Common myeloid progenitor, CD34-positive (primary cell): ENCODE results near the gene LPAR5.

Experiments
- CTCF ChIA-PET: fragments of 350-600 bp; sonication (Branson Sonifier 250); formaldehyde crosslinking; loops from one replicate; lab custom pipeline; 2021; ENCODE audit warnings: antibody characterized with exemption; lab: Charles Lee
- POLR2A ChIA-PET: fragments of 350-600 bp; sonication (Branson Sonifier 250); formaldehyde crosslinking; loops from one replicate; lab custom pipeline; 2021; ENCODE audit warnings: antibody characterized with exemption; lab: Charles Lee
- DNase-seq, 3 donors: peaks; one replicate each; pipeline versions ENCODE4 v3.0.0 to v3.0.0-alpha.2; 2013
- H3K27ac ChIP-seq, 2 experiments: 1 replicate in 1 of 2; 2 replicates in 1 of 2; pipeline ENCODE4 v1.7.0; 2013; ENCODE audit warnings: inconsistent platforms in 2 of 2, low read length in 2 of 2, mild to moderate bottlenecking in 2 of 2, low read depth in 1 of 2, moderate library complexity in 1 of 2; ENCODE audit not compliant: severe bottlenecking in 2 of 2, insufficient read depth in 1 of 2, poor library complexity in 1 of 2
- H3K27me3 ChIP-seq, 5 experiments: replicated peaks in 2 of 5; 1 replicate in 3 of 5; 2 replicates in 2 of 5; pipeline versions ENCODE4 v1.6.1 to v1.7.0; 2013; ENCODE audit warnings: low read length in 4 of 5, mild to moderate bottlenecking in 2 of 5, moderate library complexity in 2 of 5, inconsistent platforms in 1 of 5; ENCODE audit not compliant: insufficient read depth in 5 of 5, control insufficient read depth in 4 of 5
- H3K36me3 ChIP-seq, 4 experiments: 1 replicate in 2 of 4; 2 replicates in 2 of 4; pipeline versions ENCODE4 v1.6.1 to v1.7.0; 2013; ENCODE audit warnings: low read length in 3 of 4, control low read depth in 1 of 4, mild to moderate bottlenecking in 1 of 4; ENCODE audit not compliant: control insufficient read depth in 4 of 4, insufficient read depth in 4 of 4
- H3K4me1 ChIP-seq, 4 experiments: 1 replicate in 3 of 4; 2 replicates in 1 of 4; pipeline versions ENCODE4 v1.6.1 to v1.7.1; 2013; ENCODE audit warnings: low read length in 3 of 4, mild to moderate bottlenecking in 3 of 4, control low read depth in 1 of 4, inconsistent platforms in 1 of 4, moderate library complexity in 1 of 4; ENCODE audit not compliant: control insufficient read depth in 4 of 4, insufficient read depth in 4 of 4; ENCODE audit errors: control extremely low read depth in 1 of 4
- H3K4me3 ChIP-seq, 7 experiments: 1 replicate in 4 of 7; 2 replicates in 3 of 7; pipeline versions ENCODE4 v1.5.1 to v1.7.0; 2013; ENCODE audit warnings: mild to moderate bottlenecking in 7 of 7, low read length in 6 of 7, moderate library complexity in 6 of 7, inconsistent platforms in 2 of 7, low read depth in 2 of 7, control low read depth in 1 of 7; ENCODE audit not compliant: insufficient read depth in 4 of 7, control insufficient read depth in 1 of 7; ENCODE audit errors: extremely low read depth in 1 of 7
- H3K9me3 ChIP-seq, 5 experiments: 1 replicate in 4 of 5; 2 replicates in 1 of 5; pipeline versions ENCODE4 v1.6.1 to v1.7.1; 2013; ENCODE audit warnings: low read length in 4 of 5, mild to moderate bottlenecking in 2 of 5, inconsistent platforms in 1 of 5, low read depth in 1 of 5, moderate library complexity in 1 of 5; ENCODE audit not compliant: control insufficient read depth in 4 of 5, insufficient read depth in 2 of 5; ENCODE audit errors: control extremely low read depth in 1 of 5
- WGBS: methylation state at CpG from one replicate; pipeline ENCODE4 v1.1.5; 2013; ENCODE audit not compliant: insufficient coverage; 5-methylcytosine and 5-hydroxymethylcytosine counted together

LPAR5 gene

GRCh38 chr12:6664902-6665301 lies 29.1 kb upstream of the LPAR5 start:
- Histone ChIP-seq H3K27me3 (no peaks in the 10 kb centered on the region), H3K9me3 (no peaks in the 10 kb centered on the region), H3K4me1 (peaks cover 8 to 16% (median 13%) of the 10 kb centered on the region in 4 experiments), H3K27ac (no peak overlapping the region), H3K4me3 (no peak overlapping the region), H3K36me3 (peaks cover 6 to 38% (median 29%) of the 10 kb centered on the region in 4 experiments)
- WGBS = 100% methylated on average over 1 of the region's 2 CpGs
- ChIA-PET POLR2A (no interaction called here), CTCF (interaction anchor here (0.6 to 5.9 kb wide), 11 partner anchors 9 to 129 kb away, joined by 3 to 39 read pairs (median 4); partner anchors contain the start of gene ZNF384)
- DNase-seq = no peak

- no peaks in the 10 kb centered on the region for H3K9me3 ChIP-seq
- ChIA-PET POLR2A (interaction anchor here (0.6 to 1.2 kb wide), 4 partner anchors 26 to 1024 kb away, joined by 3 to 6 read pairs (median 4); partner anchors contain the start of gene ZNF384), CTCF (interaction anchor here (1.3 to 5.9 kb wide), 6 partner anchors 11 to 48 kb away, joined by 4 to 39 read pairs (median 8); partner anchors contain the start of gene ZNF384)
- under 1% methylated on average over 34 of the region's 37 CpGs for WGBS
- H3K4me1 ChIP-seq = peaks cover 8 to 16% (median 13%) of the 10 kb centered on the region in 4 experiments
- DNase-seq = peak; percentile 99 to 100 (median 99)
- peak within 1 kb of the TSS; percentile 57 to 95 (median 87) for H3K4me3 ChIP-seq
- H3K36me3 ChIP-seq = peaks cover 6 to 29% (median 20%) of the 10 kb centered on the region in 4 experiments
- H3K27me3 ChIP-seq = no peaks in the 10 kb centered on the region
- peak within 1 kb of the TSS; percentile 90 to 91 for H3K27ac ChIP-seq
Measured at GRCh38 chr12:6662906-6663742, 27.4 kb upstream of the LPAR5 start, which contains the start of gene ING4. Gene ING4 (minus strand): TSS chr12:6663119. CDS start chr12:6663101, 18 bp downstream.

- Histone ChIP-seq H3K27ac (peak overlapping the region; percentile 90 to 91), H3K4me3 (peak overlapping the region; percentile 57 to 95 (median 87)), H3K9me3 (no peaks in the 10 kb centered on the region), H3K27me3 (no peaks in the 10 kb centered on the region), H3K4me1 (peaks cover 8 to 16% (median 13%) of the 10 kb centered on the region in 4 experiments), H3K36me3 (peaks cover 6 to 25% (median 16%) of the 10 kb centered on the region in 4 experiments)
- ChIA-PET POLR2A (no interaction called here), CTCF (interaction anchor here (1.2 to 2.3 kb wide), 2 partner anchors 39 to 41 kb away, joined by 3 to 7 read pairs; no protein-coding TSS in a partner anchor)
- 6% methylated on average over 6 of the region's 10 CpGs for WGBS
- DNase-seq = no peak
Measured at GRCh38 chr12:6662602-6662905, 26.8 kb upstream of the LPAR5 start.

- H3K9me3 ChIP-seq = no peaks in the 10 kb centered on the region
- no peak overlapping the region for H3K4me3 ChIP-seq
- ChIA-PET POLR2A (no interaction called here), CTCF (interaction anchor here (0.9 to 3.5 kb wide), 2 partner anchors 32 to 127 kb away, joined by 3 to 18 read pairs; no protein-coding TSS in a partner anchor)
- 100% methylated on average over 3 of the region's 5 CpGs for WGBS
- peaks cover 24 to 75% (median 41%) of the 10 kb centered on the region in 4 experiments for H3K36me3 ChIP-seq
- no peaks in the 10 kb centered on the region for H3K4me1 ChIP-seq
- H3K27ac ChIP-seq = no peak overlapping the region
- H3K27me3 ChIP-seq = no peaks in the 10 kb centered on the region
- no peak for DNase-seq
Measured at GRCh38 chr12:6653987-6654386, 18.2 kb upstream of the LPAR5 start.

- H3K4me3 ChIP-seq = no peak overlapping the region
- ChIA-PET POLR2A (no interaction called here), CTCF (interaction anchor here (0.9 kb wide), 1 partner anchor 128 kb away, joined by 3 read pairs; no protein-coding TSS in a partner anchor)
- no peak for DNase-seq
- H3K36me3 ChIP-seq = peaks cover 20 to 71% (median 42%) of the 10 kb centered on the region in 4 experiments
- H3K27ac ChIP-seq = no peak overlapping the region
- no peaks in the 10 kb centered on the region for H3K4me1 ChIP-seq
- WGBS = 100% methylated on average over 1 of the region's 1 CpG
- no peaks in the 10 kb centered on the region for H3K9me3 ChIP-seq
- no peaks in the 10 kb centered on the region for H3K27me3 ChIP-seq
Measured at GRCh38 chr12:6653342-6653741, 17.6 kb upstream of the LPAR5 start.

GRCh38 chr12:6652391-6652790 lies 16.6 kb upstream of the LPAR5 start:
- WGBS = 95% methylated on average over 11 of the region's 12 CpGs
- Histone ChIP-seq H3K9me3 (no peaks in the 10 kb centered on the region), H3K4me3 (no peak overlapping the region), H3K36me3 (peaks cover 23 to 71% (median 45%) of the 10 kb centered on the region in 4 experiments), H3K27me3 (no peaks in the 10 kb centered on the region), H3K27ac (no peak overlapping the region), H3K4me1 (peaks cover 0 to 1% (median under 1%) of the 10 kb centered on the region in 4 experiments)
- ChIA-PET CTCF (interaction anchor here (1.4 kb wide), 1 partner anchor 37 kb away, joined by 3 read pairs; no protein-coding TSS in a partner anchor), POLR2A (interaction anchor here (0.7 kb wide), 1 partner anchor 16 kb away, joined by 3 read pairs; no protein-coding TSS in a partner anchor)
- DNase-seq = no peak
